NK-92 treated with Interleukin-12 subunit alpha and Interleukin-12 subunit beta, amount 100 ng/mL, for 24 hours (cell line): ENCODE measurements around the gene ZNF485.
A peak's percentile ranks its signal among the peaks of the same experiment; 100 is the strongest.
"Not testable (repeated sequence)": the region's sequence is repeated elsewhere in the genome, so short reads cannot be mapped to it uniquely, and the experiment has no call there.

ENCODE experiments used
- DNase-seq: peaks from one replicate; lab custom pipeline; 2025; lab: John Stamatoyannopoulos, UW

ZNF485 gene

DNA sequence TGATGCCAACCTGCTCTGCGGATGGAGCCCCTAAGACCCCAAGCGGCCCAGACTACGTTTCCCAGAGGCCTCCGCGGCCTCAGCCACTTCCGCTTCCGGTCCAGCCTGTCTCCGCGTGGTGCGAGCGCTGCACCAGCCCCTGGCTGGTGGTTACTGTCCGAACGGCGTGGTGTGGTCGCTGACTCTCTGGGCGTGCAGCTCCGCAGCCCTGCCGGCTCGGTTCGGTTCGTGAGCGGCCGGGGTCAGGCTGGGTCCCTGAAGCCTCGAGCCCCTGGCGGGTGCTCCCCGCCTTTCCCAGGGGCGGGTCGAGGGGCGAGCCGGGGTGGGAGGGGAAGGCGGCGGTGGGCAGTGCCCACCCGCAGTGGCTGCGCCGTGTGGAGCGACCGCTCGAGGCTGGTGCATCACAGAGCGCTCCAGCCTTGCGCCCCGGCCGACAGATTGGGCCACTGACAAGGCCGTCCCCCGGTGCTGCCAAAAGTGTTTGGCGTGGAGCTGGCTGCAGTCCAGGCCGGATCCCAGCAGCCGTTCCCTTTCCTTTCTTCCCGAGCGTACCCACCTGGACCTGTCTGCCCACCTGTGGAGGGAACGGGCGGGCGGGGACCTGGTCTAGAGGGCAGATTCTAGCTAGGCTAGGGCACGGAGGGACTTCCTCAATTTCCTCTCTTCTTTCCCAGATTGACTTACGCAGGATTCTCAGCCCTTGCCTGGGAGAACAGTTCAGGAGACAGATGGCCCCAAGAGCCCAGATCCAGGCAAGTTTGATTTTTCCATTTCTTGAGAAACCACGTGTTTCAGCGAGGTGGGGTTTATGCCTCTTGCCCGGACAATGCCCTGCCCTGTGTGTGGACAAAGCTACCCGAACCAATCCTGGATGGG, at the start of gene ZNF485:
Gene ZNF485 (plus strand): TSS at position 116 of the 876 bp plus-strand sequence. CDS start 613 bp downstream, at position 729.
- peak; percentile 61 for DNase-seq

DNA sequence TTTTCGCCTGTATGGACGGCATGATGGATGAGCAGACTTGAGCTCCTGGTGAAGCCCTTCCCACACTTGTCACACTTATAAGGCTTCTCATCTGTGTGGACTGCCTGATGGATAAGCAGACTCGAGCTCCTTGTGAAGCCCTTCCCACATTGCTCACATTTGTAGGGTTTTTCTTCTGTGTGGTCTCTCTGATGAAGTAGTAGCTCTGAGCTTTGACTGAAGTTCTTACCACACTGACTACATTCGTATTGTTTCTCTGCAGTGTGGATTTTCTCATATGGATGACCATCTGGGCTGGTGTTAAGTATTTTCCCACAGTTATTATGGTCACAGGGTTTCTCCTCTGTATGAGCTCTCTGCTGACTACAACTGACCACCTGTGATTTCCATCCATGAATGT, 49.0 kb upstream of the ZNF485 start:
- no peak for DNase-seq

DNA sequence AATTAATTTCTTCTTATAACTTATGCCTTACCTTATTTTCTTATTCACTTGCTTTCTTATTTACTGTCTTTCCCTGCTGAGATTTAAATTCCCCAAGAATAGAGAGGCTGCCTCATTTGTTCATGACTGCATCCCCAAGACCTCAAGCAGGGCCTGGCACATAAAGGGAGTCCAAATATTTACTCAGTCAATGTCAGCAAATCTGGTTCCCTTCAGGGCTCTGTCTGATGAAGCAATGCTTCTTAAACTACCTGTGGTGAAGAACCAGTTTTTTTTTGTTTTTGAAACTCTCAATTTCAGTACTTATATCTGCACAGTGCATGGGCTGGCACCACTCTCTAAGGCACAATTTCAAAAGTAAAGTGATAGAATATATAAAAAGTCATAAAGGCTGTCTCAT, 36.6 kb upstream of the ZNF485 start:
- DNase-seq, result no peak

DNA sequence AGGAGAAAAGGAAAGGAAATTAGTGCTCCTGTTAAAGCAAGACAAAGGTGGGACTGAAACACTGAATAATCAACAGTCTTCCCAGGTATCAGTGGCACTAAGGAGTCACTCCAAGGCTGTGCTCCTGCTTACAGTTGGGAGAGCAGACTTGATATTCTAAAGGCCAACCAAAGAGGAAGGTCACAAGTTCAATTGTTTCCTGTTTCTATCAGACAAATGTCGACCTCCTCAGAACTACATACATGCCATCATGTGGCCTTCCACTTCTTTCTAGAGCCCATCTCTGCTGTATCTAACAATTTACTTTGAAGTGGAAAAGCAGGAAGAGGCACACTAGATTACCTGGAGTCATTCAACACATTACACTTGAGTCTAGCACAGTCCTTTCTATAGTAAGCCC, 35.3 kb upstream of the ZNF485 start:
- no peak for DNase-seq

DNA sequence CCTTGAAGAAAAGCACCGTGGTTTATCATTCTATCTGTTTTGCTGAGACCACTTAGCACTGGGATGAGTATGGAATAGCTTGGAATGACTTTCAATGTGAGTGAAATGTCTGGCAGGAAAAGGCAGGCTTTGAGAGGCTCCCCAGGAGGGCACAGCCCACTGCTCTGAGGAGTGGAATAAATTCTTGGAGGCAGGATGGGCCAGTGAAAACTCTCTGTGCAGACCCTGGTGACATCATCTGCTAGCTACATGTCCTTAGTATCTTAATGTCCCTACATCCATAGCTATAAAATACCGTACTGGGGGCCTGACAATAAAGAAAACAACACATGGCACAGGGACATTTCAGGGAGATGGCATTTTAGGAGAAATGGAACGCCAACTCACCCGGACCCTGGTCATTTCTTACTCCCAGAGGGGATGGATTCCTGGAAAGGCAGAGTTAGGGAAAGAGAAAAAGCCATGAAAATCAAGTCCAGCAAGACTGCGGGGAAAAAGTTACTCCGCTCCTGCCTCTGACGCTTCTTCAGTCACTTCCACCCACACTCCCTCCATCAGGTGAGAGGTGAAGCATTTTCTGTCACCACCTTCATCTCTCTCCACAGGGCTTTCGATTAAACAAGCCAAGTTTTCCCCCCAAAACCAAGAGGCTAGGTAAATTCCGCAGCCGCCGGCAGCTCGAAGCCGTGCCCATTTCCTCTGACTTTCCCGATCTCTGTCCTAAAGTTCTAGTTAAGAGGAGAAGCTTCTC, 32.8 kb upstream of the ZNF485 start:
- no peak for DNase-seq

DNA sequence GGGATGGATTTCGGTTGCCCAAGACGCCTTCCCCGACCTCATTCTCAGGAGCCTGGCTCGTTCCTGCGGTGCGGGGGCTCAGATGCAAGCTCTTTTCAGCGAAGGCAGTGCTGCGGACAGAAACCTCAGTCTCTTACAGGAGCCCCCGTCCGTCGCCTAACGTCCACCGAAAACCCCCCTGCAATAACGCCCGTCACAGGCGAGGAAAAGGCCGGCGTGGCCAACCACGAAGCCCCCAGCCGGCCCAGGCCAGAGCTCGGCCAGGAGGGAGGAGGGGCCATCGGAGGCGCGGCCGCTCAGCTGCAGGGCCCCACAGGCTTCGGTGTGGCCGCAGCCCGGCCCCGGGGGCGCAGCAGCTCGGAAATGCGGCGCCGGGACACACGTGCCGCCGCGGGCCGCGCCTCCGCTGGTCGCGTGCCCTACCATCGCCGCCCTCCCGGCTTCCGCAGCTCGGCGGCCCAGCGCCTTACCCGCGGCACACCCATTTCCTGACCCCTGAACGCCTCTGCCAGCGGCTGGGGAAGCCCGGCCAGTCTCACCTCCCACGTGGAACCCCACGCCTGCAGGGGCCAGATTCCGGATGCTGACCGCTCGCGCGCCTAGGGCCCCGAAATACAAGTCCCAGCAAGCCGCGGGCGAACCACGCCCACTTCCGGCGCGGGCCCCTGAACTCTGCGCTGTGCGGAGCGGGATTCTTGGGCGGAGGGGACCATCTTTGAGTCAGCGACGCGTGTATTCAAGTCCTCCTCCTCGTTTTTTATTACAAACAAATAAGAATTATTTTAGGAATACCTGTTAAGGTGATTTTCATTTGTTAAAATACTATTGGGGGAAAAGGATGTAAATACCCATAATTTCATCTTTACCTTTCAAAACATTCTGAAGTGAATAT, 32.0 kb upstream of the ZNF485 start, which contains the start of gene ZNF239:
Gene ZNF239 (minus strand): TSS at position 616 of the 892 bp plus-strand sequence. CDS start 16,537 bp downstream, outside the sequence.
- no peak for DNase-seq

DNA sequence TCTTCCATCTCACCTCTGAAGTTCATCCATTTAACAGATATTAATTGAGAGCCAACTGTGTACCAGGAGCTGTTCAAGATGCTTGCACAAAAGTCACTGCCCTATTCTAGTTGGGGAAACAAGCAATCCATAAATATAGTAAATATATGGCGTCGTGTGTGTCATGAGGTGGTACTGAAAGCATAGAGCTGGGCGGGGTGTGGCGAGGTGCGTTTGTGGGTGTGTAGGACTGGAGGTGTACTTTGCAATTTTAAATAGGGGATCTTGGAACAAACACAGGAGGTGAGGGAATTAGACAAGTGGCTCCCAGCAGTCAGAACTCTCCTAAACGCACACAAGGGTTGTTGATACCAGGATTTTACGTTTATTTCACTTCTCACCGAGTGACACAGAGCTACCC, 31.3 kb upstream of the ZNF485 start:
- DNase-seq, result no peak

DNA sequence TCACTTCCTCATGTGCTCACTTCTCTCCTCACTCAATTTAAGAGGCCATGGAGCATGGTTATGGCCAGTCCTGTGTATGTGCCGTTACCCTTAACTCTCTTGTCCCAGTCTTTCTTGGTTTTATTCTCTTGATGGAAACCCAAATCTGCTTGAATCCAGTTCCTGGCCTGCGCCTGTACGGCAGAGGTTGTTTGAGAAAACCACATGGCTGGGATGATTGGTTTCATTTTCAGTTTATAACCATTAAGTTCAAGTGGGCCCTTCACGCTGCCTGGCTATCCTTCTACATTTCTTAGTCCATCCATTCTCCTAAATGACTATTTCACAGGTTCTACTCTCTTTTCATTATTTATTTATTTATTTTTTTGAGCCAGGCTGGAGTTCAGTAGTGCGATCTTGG, 30.2 kb upstream of the ZNF485 start:
- no peak for DNase-seq

DNA sequence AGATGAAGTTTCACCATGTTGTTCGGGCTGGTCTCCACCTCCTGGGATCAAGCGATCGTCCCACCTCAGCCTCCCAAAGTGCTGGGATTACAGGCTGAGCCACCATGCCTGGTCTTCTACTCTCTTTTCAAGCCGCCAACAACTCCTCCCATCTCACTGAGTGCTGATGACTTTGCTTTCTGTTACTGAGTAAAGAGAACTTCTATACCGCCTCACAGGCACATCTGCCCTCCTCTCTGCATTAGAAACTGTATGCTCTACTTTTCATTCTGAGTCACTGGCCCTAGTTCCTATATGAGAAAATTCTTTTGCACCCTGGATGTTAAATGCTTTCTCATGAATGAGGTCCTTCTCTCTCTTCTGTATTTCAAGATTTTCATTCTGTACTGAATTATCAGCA, 29.7 kb upstream of the ZNF485 start:
- no peak for DNase-seq

DNA sequence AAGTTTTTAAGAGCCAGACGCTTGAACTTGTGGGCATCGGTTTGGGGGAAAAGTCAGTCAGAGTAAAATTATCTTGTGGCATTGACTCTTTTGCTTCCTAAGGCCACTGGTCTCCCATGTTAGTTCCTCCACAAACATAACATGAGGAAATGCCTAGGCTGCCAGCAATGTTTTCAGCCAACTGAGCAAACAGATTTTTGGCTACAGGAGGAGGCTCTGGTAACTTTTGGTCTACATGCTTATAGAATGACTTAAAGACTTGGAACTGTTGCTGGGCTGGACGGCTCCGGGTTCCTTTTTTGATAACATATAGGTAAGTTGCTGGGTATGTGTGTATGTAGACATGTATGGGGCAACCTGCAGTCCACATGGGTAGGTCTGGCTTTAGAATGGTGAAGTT, 22.2 kb upstream of the ZNF485 start:
- DNase-seq, result no peak

DNA sequence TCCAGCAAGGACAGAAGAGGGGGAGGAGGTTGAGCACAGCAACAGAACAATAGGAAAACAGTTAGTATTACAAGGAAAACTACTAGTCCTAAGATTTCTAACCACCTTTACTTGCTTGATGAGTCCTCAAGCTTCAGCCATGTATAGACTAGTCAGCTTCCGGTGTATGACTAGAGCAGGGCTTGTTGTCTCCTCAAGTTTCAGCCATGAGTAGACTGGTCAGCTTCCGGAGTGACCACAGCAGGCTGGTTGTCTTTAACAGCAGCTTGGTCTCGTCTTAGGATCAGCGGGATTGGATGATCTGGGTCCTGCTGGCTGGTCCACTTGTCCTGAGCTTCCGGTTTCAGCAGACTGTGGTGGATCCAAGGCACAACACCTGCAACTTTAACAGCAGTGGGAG, 21.2 kb upstream of the ZNF485 start:
- DNase-seq, result no peak

DNA sequence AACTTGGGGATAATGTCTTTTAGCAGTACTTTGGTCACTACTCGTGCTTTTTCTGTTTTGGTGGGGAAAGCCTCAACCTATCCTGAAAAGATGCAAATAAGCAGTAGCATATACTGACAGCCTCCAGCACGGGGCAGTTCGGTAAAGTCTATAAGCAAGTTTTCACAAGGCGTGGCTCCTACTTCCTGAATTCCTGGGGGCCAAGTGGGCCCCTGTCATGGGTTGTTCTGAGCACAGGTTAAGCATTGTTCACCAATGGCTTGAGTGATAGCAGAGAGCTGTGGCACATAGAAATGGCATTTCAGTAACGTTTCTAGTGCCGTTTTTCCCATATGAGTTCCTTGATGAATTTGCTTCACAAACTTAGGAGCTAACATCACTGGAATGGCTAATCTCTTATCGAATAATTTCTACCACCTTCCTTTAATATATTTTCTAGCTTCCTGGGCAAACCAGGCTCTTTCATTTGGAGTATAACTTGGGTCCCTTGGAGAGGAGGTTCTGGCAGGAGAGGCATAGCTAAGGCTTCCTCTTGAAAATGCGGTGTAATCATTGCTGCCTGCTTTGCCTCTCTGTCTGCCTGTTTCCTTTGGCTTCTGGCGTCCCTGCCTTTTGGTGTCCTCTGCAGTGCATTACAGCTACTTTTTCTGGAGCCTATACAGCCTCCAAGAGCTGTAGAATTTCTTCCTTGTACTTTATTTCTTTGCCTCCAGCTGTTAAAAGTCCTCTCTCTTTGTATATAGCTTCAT, 20.1 kb upstream of the ZNF485 start:
- no peak for DNase-seq

DNA sequence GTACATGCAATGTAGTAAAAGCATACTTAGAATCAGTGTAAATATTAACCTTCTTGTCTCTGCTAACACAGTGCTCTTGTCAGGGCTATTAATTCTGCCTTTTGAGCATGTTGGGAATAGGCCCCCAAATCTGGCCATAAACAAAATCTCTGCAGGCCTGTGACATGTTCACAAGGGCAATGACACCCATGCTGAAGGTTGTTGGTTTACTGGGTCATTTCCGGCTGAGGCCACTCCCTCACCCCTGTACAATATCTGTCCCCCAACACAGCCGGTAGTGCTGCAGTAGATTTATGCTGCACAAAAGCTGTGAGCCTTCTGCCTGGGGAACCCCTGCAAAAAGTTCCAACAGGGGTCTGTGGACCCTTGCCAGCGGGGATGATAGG, 19.5 kb upstream of the ZNF485 start:
- DNase-seq, result not testable (repeated sequence)

DNA sequence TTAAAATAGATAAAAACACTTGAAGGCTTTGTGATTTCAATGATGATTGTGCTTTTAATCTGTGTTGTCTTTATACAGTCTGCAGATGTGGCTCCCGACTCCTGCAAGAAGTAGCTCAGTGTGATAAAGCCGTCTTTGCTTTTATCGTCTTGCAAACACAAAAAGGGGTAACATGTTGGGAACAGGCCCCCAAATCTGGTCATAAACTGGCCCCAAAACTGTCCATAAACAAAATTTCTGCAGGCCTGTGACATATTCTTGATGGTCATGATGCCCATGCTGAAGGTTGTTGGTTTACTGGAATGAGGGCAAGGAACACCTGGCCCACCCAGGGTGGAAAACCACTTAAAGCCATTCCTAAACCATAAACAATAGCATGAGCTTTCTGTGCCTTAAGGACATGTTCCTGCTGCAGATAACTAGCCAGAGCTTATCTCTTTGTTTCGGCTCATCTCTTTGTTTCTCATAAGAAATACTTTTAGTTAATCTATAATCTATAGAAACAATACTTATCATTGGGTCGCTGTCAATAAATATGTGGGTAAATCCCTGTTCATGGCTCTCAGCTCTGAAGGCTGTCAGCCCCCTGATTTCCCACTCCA, 14.8 kb upstream of the ZNF485 start:
- DNase-seq, result no peak

DNA sequence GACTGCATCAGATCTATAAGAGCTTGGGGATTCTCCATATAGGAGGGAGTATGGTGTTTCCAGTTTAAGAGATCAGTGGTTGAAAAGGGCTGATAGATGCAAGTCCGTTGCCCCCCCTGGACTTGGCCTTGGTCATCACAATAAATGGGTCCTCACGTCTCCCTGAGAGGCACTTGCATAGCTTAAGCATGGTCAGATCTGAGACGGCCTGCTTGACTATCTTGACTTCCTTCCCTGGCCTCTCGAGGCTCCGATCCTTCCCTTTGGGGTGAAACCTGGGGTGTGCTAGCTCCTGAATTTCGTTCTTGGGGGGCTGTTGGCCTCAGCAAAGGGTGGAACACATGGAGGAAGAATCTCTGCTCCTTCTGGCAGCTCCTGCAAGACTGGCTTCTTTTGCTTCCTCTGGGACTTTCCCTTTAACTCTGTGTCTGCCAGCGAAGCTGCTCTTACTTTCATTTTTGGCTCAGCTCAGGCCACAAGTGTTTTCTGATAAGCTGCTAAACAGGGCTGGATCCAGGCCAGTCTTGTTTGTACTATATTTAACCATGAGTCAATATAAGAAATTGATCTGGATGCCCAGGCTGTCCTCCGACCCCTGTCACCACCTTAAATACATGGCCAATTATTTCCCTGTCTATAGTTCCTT, 11.2 kb upstream of the ZNF485 start:
- DNase-seq, result peak; percentile 8

DNA sequence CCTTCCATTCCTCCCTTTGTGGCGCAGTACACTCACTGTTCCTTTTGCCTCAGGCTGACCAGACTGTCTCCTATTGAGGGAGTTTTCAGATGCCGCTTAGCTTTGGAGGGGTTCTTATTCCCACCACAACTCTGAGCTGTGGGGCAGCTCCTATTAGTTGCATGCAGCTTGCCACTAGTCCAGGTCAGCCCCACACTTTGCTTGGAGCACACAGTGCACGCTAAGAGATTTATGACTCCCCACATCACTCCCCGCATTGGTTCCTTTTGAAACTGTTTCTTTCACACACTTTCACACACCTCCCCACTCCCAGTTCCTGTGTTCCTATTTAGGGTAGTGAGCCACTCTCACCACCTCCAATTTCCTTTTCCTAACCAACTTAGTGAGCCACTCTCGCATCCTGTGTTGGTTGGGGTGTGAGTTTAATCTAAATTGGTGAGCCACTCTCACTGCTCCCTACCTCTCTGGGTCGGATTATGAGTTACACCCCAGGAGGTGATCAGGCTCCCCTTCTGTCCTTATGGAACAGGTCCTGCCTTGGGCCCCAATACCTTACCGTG, 10.4 kb upstream of the ZNF485 start:
- DNase-seq, result no peak

DNA sequence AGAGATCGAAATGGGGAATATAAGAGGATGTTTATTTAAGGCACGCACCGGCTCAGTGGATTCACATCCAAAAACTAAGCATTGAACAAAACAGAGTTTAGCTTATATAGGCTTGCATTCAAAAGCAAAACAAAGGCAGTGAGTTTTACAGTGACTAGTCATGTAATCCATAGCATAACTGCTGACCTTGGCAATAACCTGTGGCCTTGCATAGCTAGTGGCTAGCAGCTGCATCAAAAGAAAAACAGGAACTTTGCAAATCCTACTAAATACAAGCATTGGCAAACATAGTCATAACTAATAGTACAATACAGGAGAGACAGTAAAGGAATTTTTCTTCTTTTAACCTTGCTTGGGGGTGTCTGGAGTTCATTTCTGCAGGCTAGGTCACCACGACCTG, 9.7 kb upstream of the ZNF485 start:
- DNase-seq, result no peak

DNA sequence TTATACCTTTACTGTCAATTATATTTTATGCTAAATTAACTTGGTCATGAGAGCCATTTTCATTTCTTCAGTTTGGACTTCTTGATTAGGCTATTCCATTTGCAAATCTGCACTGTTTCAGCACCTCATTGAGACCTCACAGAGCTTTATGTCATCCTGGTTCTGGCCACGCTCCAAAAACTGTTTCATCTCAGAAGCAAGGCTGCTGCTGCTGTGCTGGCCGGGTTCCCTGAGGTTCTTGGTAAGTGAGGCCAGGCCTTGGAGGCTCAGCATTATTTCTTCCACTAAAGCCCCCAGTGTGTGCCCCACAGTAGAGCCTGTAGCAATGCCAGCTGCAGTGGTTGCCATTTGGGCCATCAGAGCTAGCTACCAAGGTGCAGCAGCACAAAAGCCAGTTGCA, 7.8 kb upstream of the ZNF485 start:
- no peak for DNase-seq

DNA sequence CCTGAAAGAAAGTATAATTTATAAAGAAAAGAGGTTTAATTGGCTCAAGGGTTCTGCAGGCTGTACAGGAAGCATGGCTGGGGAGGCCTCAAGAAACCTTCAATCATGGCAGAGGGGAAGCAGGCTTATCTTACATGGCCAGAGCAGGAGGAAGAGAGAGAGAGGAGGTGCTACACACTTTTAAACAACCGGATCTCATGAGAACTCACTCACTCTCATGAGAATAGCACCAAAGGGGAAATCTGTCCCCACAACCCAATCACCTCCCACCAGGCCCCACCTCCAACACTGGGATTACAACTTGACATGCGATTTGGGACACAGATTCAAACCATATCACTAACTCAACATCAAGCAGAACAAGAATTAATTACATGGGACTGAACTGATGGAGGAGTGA, 6.9 kb upstream of the ZNF485 start:
- DNase-seq, result no peak

DNA sequence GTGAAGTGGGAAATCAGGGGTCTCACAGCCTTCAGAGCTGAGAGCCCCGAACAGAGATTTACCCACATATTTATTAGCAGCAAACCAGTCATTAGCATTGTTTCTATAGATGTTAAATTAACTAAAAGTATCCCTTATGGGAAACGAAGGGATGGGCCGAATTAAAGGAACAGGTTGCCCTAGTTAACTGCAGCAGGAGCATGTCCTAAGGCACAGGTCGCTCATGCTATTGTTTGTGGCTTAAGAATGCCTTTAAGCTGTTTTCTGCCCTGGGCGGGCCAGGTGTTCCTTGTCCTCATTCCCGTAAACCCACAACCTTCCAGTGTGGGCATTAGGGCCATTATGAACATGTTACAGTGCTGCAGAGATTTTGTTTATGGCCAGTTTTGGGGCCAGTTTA, 4.7 kb upstream of the ZNF485 start:
- DNase-seq, result not testable (repeated sequence)
